Mammary epithelial cell (primary cell): ENCODE data around the gene KLKB1.

ENCODE experiments used
- CTCF ChIP-seq, 2 donors: IDR thresholded peaks in 1 of 2; conservative IDR thresholded peaks in 1 of 2; 2 replicates each; pipeline ENCODE4 v1.5.1; 2011 to 2012; ENCODE audit warnings: inconsistent platforms in 2 of 2, low read length in 2 of 2, mild to moderate bottlenecking in 2 of 2, control low read depth in 1 of 2, low read depth in 1 of 2; ENCODE audit not compliant: insufficient read depth in 1 of 2; ENCODE audit errors: extremely low read depth in 1 of 2
- EZH2 ChIP-seq: IDR thresholded peaks from 2 replicates; pipeline ENCODE4 v1.6.1; 2012; ENCODE audit warnings: low read length, inconsistent platforms, borderline replicate concordance

DNA sequence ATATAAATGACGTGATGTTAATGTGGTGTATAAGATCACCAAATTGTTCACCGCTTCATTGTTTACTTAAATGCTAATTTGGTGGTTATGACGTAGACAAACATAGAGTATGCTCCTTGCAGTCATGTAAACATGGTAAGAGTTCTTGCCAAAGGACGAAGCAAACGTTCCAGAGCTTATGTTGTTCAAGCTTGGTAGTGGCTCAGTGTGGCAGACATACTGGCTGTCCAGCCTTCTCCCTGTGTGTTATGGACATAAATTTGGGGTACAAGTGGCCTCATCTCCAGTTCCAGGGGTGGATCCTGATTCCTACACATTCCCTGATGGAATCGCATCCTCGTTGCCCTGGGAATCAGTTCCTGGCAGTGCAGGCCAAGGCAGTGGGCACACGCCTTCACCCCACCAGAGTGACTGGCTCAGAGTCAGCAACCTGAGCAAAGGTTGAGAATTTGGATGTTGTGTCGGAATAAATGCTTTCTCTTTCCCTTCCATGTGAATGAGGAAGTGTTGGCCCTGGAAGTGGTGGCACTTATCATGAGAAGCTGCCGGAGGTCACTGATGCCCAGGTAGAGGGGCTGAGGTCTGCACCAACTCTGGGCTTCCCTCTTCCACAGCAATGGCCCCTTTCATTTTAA, 64.1 kb downstream of the KLKB1 start:
- no peak for TF ChIP-seq CTCF (conservative IDR thresholded peaks at IDR 0.05 in 1 of 2, IDR thresholded peaks at IDR 0.05 in 1 of 2; ENCODE audit: extremely low read depth in 1 of 2, insufficient read depth in 1 of 2, low read depth in 1 of 2, low read length in 2 of 2)
- no peak for TF ChIP-seq EZH2
